AG04450 (cell line): ENCODE measurements around the gene SLX9. TPM values are rescaled to one million over a fixed set of nuclear protein-coding genes. Genes with fewer than 3 reads are reported as not detected.

Experiments
- CTCF ChIA-PET: fragments of 300-600, 350-600 bp; formaldehyde crosslinking; extraction: SDS; loops from one replicate; lab custom pipeline; 2022; ENCODE audit warnings: antibody characterized with exemption, inconsistent platforms; lab: Charles Lee
- POLR2A ChIA-PET: fragments of 350-600 bp; formaldehyde crosslinking; extraction: SDS; loops from one replicate; lab custom pipeline; 2021; ENCODE audit warnings: antibody characterized with exemption, inconsistent platforms; lab: Yijun Ruan, JAX
- DNase-seq: peaks from one replicate; pipeline ENCODE4 v3.0.0-alpha.2; 2011; ENCODE audit warnings: low read depth, low spot score
- H3K27ac ChIP-seq: one replicate; pipeline ENCODE4 v1.5.1; 2012; ENCODE audit warnings: low read depth, low read length, control low read depth
- H3K27me3 ChIP-seq: one replicate; pipeline ENCODE4 v1.6.0; 2012; ENCODE audit warnings: low read length; ENCODE audit not compliant: control insufficient read depth, insufficient read depth
- H3K4me3 ChIP-seq: 2 replicates; pipeline ENCODE4 v1.5.1; 2011; ENCODE audit warnings: mild to moderate bottlenecking, low read depth, low read length, control low read depth
- H3K9me3 ChIP-seq: 2 replicates; pipeline ENCODE4 v1.5.1; 2012; ENCODE audit warnings: low read length; ENCODE audit not compliant: control insufficient read depth, insufficient read depth
- polyA plus RNA-seq: library from polyadenylated mRNA; depleted of rRNA; stranded (reverse); fragments of >200 nt; gene quantifications from 2 replicates; pipeline ENCODE4 v1.2.3, GENCODE V29; 2011
- TF ChIP-seq, protein P1 (sequence below): IDR thresholded peaks from 2 replicates; pipeline ENCODE4 v1.5.1; 2011; ENCODE audit warnings: low read depth, low read length, control low read depth, inconsistent platforms

SLX9 gene
- polyA plus RNA-seq, 1 experiment, result 11.4 TPM

DNA sequence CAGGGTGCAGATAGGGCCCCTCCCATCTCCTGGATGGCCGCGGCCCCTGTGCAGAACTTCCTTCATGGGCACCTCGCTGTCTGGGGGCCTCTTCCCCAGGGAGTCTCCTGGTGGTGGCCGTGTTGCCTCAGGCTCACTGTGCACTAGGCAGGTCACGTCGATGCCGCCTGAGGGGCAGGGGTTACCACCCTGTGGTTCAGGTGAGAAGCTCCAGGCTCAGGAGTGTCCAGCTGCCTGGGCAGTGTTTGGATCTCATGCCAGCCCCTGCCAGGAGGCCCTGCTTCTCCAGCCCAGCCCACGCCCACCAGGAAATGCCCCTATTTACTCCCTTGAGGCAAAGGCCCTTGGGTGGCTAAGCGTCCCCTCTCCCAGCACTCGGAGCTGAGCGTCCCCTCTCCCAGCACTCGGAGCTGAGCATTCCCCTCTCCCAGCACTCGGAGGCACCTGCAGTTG lies 21.2 kb upstream of the SLX9 start:
- TF ChIP-seq, protein P1, sequence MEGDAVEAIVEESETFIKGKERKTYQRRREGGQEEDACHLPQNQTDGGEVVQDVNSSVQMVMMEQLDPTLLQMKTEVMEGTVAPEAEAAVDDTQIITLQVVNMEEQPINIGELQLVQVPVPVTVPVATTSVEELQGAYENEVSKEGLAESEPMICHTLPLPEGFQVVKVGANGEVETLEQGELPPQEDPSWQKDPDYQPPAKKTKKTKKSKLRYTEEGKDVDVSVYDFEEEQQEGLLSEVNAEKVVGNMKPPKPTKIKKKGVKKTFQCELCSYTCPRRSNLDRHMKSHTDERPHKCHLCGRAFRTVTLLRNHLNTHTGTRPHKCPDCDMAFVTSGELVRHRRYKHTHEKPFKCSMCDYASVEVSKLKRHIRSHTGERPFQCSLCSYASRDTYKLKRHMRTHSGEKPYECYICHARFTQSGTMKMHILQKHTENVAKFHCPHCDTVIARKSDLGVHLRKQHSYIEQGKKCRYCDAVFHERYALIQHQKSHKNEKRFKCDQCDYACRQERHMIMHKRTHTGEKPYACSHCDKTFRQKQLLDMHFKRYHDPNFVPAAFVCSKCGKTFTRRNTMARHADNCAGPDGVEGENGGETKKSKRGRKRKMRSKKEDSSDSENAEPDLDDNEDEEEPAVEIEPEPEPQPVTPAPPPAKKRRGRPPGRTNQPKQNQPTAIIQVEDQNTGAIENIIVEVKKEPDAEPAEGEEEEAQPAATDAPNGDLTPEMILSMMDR, result no peak
- CTCF ChIA-PET, result no interaction called here
- Histone ChIP-seq H3K27ac (no peak overlapping the region), H3K9me3 (no peaks in the 10 kb centered on the region; the same call in 1 of the 2 replicates), H3K27me3 (peaks cover 62% of the 10 kb centered on the region), H3K4me3 (no peak overlapping the region)
- DNase-seq, result no peak
- POLR2A ChIA-PET, result no interaction called here

DNA sequence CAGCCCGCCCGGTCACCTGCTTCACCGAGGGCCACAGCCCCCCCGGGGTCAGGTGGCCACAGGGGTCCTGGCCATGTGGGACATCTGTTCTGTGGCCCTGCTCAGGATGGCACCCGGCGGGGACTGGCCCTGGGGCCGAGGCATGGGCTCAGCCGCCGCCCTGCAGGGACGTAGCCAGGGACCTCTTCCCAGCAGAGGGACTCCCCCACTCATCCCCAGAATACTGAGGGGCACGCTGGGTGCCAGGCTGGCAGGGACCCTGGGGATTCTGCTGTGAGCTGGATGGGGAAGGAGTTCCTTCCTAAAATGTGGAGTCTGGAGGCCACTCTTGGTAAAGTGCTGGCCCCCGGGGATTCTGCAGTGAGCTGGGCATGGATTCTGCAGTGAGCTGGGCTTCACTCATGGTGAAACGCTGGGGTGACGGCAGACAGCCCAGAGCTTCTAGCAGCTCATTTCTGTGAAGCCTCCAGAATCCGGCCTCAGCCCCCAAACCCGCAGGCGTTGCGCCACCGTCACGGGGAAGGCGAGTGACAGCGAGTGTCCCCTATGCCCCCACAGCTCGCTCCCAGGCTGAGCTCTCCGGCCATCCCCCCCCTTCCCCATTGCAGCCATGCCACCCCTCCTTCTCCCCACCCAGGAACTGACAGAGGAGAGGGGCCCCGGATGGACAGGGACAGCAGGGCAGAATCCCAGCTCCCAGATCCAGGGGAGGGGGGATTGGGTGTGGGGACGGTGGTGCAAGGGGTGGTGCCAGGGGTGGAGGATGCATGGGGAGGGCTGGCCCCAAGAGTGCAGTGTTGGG lies 20.5 kb upstream of the SLX9 start:
- DNase-seq, result no peak
- ChIA-PET CTCF (no interaction called here), POLR2A (no interaction called here)
- TF ChIP-seq, protein P1, result no peak
- no peak overlapping the region for H3K27ac ChIP-seq
- no peak overlapping the region for H3K4me3 ChIP-seq
- H3K9me3 ChIP-seq, result no peaks in the 10 kb centered on the region; the same call in 1 of the 2 replicates
- peaks cover 68% of the 10 kb centered on the region for H3K27me3 ChIP-seq

DNA sequence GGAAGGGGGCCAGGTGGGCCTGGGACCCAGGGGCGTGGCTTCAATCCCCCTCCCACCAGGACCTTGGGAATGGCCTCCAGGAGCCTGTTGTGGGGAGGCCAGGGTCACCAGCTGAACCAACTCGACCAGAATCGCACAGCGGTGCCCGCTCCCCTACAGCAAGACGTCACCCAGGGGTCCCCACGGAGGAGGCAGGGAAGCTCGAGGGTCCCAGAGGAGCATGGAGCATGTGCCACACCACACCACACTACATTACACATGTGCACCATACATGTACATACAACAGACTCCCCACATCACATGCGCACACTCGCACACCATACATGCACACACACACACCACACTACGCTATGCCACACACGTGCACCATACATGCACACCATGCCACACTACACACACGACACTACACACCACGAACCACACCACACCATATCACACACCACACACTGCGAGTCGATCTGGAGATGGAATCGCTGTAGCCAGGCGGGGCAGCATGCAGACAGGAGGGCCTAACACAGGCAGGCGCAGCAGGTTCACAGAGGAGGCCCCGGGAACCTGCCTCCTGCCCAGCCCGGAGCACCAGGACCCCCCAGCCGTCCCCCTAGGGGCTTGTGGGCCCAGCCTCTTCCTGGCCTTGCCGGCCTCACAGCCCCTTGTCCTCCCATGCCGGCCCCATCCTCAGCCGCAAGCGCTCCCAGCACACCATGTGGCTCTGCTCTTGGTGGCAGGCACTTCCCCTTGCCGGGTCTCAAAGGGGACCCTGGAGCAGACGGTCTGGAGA lies 19.7 kb upstream of the SLX9 start:
- H3K27me3 ChIP-seq, result peaks cover 73% of the 10 kb centered on the region
- DNase-seq, result no peak
- TF ChIP-seq, protein P1, result no peak
- H3K9me3 ChIP-seq, result no peaks in the 10 kb centered on the region; the same call in 1 of the 2 replicates
- H3K4me3 ChIP-seq, result no peak overlapping the region
- no peak overlapping the region for H3K27ac ChIP-seq
- ChIA-PET POLR2A (no interaction called here), CTCF (no interaction called here)

DNA sequence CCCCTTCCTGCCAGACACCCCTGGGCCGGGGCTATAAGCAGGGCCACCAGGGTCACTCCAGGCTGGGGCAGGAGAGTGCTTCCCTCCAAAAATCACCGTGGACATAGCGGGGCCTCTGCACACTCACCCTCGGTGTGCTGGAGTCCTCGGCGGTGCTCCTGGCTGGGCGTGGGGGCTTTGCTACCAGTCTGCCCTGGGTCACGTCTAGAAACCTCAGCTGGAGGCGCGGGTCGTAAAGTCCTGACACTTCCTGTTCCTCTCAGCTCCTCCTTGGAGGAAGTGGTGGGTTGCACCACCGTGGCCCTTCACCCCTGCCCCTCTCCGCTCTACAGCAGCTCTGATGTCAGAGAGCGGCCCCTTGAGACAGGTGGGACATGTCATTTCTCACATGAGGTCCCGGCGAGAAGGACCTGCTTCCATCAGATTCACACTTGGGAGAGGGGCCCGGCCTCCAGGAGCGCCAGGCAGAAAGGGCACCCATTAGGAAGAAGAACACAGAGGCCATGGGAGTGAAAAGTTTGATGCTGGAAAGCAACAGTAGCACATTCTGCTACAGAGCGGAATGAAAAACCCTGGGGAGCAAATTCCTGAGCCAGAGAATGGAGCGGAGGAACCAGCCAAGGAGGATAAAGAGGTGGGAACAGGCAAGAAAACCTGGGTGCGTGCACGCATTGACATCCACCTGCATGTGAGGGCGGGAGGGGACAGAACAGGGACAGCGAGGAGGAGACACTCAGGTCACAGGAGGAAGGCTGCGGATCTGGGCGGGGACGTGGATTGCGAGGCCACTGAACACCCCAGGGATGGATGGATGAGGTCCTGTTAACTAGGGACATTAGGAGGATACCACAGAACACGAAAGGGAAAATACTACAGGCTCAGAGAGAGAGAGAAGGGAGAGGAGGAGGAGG lies 18.9 kb upstream of the SLX9 start, which contains the start of gene ITGB2:
TSS of gene ITGB2 (minus strand) at position 206 of the 911 bp plus-strand sequence. CDS start 10,117 bp downstream, outside the sequence.
- ChIA-PET POLR2A (no interaction called here), CTCF (no interaction called here)
- no peak within 1 kb of the TSS for H3K27ac ChIP-seq
- TF ChIP-seq, protein P1, result no peak
- no peak within 1 kb of the TSS for H3K4me3 ChIP-seq
- H3K9me3 ChIP-seq, result no peaks in the 10 kb centered on the region; the same call in 1 of the 2 replicates
- H3K27me3 ChIP-seq, result peaks cover 73% of the 10 kb centered on the region
- no peak for DNase-seq
